HFFc6 (cell line): ENCODE measurements around the gene LACTBL1. TPM values are rescaled to one million over a fixed set of nuclear protein-coding genes. Genes with fewer than 3 reads are reported as not detected.
"Not testable (repeated sequence)": the region's sequence is repeated elsewhere in the genome, so short reads cannot be mapped to it uniquely, and the experiment has no call there.

Source experiments
- DNase-seq: peaks from one replicate; pipeline ENCODE4 v3.0.0-alpha.2; 2018
- H3K27ac Mint-ChIP-seq: 2 replicates; pipeline ENCODE4 v1.8.0; 2020; ENCODE audit warnings: mild to moderate bottlenecking, mixed read lengths
- H3K27me3 Mint-ChIP-seq: 2 replicates; pipeline ENCODE4 v1.8.0; 2021; ENCODE audit warnings: mild to moderate bottlenecking, moderate library complexity, mixed read lengths; ENCODE audit not compliant: insufficient read depth
- H3K36me3 Mint-ChIP-seq: 2 replicates; pipeline ENCODE4 v1.8.0; 2021; ENCODE audit warnings: low read depth, mixed read lengths
- H3K4me1 Mint-ChIP-seq: 2 replicates; pipeline ENCODE4 v1.8.0; 2020; ENCODE audit warnings: low read depth, mixed read lengths
- H3K4me3 Mint-ChIP-seq: 2 replicates; pipeline ENCODE4 v1.8.0; 2020; ENCODE audit warnings: mild to moderate bottlenecking, moderate library complexity, mixed read lengths
- H3K9me3 Mint-ChIP-seq: 2 replicates; pipeline ENCODE4 v1.8.0; 2020; ENCODE audit warnings: mild to moderate bottlenecking, mixed read lengths
- total RNA-seq, 6 experiments: library from RNA; stranded (reverse); fragmentation: NEBNext Ultra II Directional; extraction: Animal tissue kit (Norgen Biotek cat#: 25700); gene quantifications; 2 replicates in 1 of 6; 3 replicates in 5 of 6; pipeline ENCODE4 v1.2.3, GENCODE V29; 2021
- TF ChIP-seq, protein P1 (sequence below): fragments of 200-600 bp; sonication (generic); IDR thresholded peaks from 2 replicates; pipeline ENCODE4 v1.5.0; 2021; ENCODE audit warnings: antibody characterized with exemption, mild to moderate bottlenecking

Gene LACTBL1
- total RNA-seq, 6 experiments from 2014 or later: not detected

DNA sequence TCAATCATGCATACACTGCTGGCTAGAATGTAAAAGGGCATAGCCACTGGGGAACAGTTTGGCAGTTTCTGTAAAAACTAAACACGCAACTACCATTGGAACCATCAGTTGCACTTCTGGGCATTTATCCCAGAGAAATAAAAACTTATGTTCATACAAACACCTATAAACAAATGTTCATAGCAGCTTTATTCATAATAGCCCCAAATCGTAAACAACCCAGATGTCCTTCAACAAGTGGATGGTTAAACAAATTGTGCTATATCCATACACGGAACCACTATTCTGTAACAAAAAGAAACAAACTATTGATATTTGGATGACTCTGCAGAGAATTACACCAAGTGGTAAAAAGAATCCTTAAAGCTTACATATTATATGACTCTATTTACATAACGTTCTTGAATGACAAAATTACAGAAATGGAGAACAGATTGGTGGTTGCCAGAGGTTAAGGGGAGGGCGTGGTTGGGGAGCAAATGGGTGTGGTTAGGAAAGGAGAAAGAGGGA lies 22.8 kb downstream of the LACTBL1 start:
- Mint-ChIP-seq H3K27me3 (peaks cover 30% of the 10 kb centered on the region), H3K36me3 (no peaks in the 10 kb centered on the region), H3K9me3 (no peaks in the 10 kb centered on the region), H3K27ac (no peak overlapping the region), H3K4me3 (no peak overlapping the region), H3K4me1 (no peaks in the 10 kb centered on the region)
- DNase-seq: no peak
- TF ChIP-seq, protein P1, sequence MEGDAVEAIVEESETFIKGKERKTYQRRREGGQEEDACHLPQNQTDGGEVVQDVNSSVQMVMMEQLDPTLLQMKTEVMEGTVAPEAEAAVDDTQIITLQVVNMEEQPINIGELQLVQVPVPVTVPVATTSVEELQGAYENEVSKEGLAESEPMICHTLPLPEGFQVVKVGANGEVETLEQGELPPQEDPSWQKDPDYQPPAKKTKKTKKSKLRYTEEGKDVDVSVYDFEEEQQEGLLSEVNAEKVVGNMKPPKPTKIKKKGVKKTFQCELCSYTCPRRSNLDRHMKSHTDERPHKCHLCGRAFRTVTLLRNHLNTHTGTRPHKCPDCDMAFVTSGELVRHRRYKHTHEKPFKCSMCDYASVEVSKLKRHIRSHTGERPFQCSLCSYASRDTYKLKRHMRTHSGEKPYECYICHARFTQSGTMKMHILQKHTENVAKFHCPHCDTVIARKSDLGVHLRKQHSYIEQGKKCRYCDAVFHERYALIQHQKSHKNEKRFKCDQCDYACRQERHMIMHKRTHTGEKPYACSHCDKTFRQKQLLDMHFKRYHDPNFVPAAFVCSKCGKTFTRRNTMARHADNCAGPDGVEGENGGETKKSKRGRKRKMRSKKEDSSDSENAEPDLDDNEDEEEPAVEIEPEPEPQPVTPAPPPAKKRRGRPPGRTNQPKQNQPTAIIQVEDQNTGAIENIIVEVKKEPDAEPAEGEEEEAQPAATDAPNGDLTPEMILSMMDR: no peak

GRCh38 chr1:22945171-22945570 lies 27.5 kb downstream of the LACTBL1 start:
- Mint-ChIP-seq H3K9me3 (peaks cover 16% of the 10 kb centered on the region), H3K27me3 (peaks cover 35% of the 10 kb centered on the region)
- H3K4me1 Mint-ChIP-seq, H3K27ac Mint-ChIP-seq, DNase-seq, H3K36me3 Mint-ChIP-seq, H3K4me3 Mint-ChIP-seq: not testable (repeated sequence)

DNA sequence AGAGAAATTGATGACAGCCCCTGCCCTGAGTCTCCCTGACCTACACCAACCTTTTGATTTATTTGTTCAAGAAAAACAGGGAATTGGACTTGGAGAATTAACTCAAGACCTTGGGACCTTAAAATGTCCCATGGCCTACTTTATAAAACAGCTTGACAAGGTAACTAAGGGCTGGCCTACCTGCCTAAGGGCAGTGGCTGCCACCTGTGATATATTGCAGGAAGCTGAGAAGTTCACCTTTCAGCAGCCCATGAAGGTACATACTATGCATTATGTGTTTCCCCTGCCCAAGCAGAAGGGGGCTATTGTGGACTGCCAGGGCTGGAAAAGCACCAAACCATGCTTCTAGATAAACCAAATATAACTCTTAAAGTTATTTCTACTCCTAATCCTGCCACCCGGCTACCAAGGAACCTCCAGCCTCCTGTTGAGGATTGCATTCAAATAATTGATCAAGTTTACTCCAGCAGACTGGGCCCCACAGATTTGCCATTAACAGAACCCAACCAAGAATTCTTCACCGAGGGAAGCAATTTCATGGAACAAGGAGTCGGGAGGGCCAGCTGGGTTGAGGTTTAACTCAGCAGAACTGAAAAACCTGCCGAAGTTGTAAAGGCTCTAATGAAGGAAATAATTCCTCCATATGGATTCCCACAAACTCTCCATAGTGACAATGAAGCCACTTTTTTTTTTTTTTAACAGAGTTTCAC lies 28.2 kb downstream of the LACTBL1 start:
- peaks cover 20% of the 10 kb centered on the region for H3K9me3 Mint-ChIP-seq
- no peak overlapping the region for H3K27ac Mint-ChIP-seq
- TF ChIP-seq, protein P1: no peak
- H3K36me3 Mint-ChIP-seq: peaks cover 5% of the 10 kb centered on the region
- no peaks in the 10 kb centered on the region for H3K4me1 Mint-ChIP-seq
- no peak overlapping the region for H3K4me3 Mint-ChIP-seq
- H3K27me3 Mint-ChIP-seq: peaks cover 37% of the 10 kb centered on the region
- DNase-seq: no peak

DNA sequence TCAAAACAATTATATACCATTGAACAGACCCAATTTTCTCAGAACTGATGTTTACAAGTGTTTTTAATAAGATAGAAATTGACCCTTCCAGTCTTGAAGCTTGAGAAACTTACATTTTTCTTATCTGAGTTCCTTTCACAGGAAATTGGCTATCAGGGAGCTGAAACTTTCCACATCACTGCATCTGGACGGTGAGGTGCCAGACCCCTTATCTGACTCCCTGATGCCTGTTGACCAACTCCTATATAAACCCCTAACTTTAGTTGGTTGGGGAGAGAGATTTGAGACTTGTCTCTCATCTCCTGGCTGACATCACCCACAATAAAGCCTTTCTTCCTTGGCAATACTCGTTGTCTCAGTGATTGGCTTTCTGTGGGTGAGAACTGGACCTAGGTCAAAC lies 31.4 kb downstream of the LACTBL1 start:
- Mint-ChIP-seq H3K4me3 (no peak overlapping the region), H3K36me3 (peaks cover 5% of the 10 kb centered on the region), H3K27ac (no peak overlapping the region), H3K9me3 (peaks cover 21% of the 10 kb centered on the region), H3K27me3 (peaks cover 37% of the 10 kb centered on the region), H3K4me1 (no peaks in the 10 kb centered on the region)
- DNase-seq: no peak
- TF ChIP-seq, protein P1: no peak

DNA sequence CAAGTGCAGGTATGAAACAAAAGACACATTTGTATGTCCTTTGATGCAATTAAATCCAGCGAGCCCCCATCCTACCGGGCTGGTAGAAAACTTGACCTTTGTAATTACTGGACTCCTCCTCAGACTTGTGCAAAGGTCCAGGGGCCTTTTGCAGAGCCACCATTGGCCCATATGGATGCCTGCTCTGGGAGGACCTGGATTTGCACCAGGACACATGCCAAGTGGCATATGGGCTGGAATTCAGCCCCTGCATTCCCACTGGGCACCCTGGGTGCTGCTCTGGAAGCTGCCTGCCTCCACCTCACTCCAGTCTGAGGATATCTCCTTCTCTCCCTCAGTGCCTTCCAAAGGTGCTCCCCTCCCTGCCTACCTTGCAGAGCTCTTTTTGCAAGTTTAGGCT lies 36.0 kb downstream of the LACTBL1 start:
- Mint-ChIP-seq H3K36me3 (peaks cover 5% of the 10 kb centered on the region), H3K4me1 (no peaks in the 10 kb centered on the region), H3K9me3 (peaks cover 25% of the 10 kb centered on the region), H3K27me3 (peaks cover 40% of the 10 kb centered on the region), H3K27ac (no peak overlapping the region), H3K4me3 (no peak overlapping the region)
- TF ChIP-seq, protein P1: no peak
- DNase-seq: no peak

DNA sequence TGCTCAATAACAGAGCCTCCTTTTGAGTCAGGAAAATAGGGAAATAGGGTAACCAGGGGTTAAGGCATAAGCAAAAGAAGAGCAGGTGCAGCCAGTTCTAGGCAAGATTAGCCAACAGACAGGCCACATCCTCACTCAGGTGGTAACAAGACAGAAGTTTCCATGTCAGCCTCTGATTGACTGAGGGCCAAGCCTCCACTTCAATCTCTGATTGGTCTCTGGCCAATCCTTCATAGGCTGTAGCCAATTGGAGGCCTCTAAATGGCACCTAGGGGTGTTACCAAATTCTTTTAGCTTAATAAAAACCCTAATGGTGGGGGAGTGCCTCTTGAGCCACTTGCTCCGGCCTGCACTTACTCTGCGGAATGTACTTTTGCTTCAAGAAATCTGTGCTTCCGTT lies 37.2 kb downstream of the LACTBL1 start:
- Mint-ChIP-seq H3K9me3 (peaks cover 12% of the 10 kb centered on the region), H3K27me3 (peaks cover 32% of the 10 kb centered on the region), H3K4me3 (no peak overlapping the region), H3K36me3 (peaks cover 3% of the 10 kb centered on the region), H3K27ac (no peak overlapping the region), H3K4me1 (no peaks in the 10 kb centered on the region)
- DNase-seq: no peak
- TF ChIP-seq, protein P1: no peak
